Astrocyte (in vitro differentiated cells and primary cell): Measurements from ENCODE around the gene OLA1. TPM values are rescaled to one million over a fixed set of nuclear protein-coding genes. Genes with fewer than 3 reads are reported as not detected.

ENCODE experiments used
- DNase-seq: peaks from one replicate; pipeline ENCODE4 v3.0.0-alpha.2; 2010; ENCODE audit warnings: low read depth
- FAIRE-seq: peaks from 2 replicates; lab custom pipeline; 2011; peaks lifted over from hg19 to GRCh38; lab: Jason Lieb, UNC
- H2AFZ ChIP-seq: 2 replicates; pipeline ENCODE4 v1.6.0; 2012; ENCODE audit warnings: low read depth, low read length, inconsistent platforms
- H3K27ac ChIP-seq: 2 replicates; pipeline ENCODE4 v1.5.1; 2011; ENCODE audit warnings: low read depth, low read length, inconsistent platforms
- H3K27me3 ChIP-seq: 2 replicates; pipeline ENCODE4 v1.6.0; 2011; ENCODE audit warnings: low read length, inconsistent platforms; ENCODE audit not compliant: insufficient read depth
- H3K36me3 ChIP-seq: 2 replicates; pipeline ENCODE4 v1.5.1; 2011; ENCODE audit warnings: low read length, inconsistent platforms; ENCODE audit not compliant: insufficient read depth
- H3K4me1 ChIP-seq: 2 replicates; pipeline ENCODE4 v1.5.1; 2011; ENCODE audit warnings: low read length, inconsistent platforms; ENCODE audit not compliant: insufficient read depth
- H3K4me2 ChIP-seq: 2 replicates; pipeline ENCODE4 v1.6.0; 2012; ENCODE audit warnings: low read length, inconsistent platforms
- H3K4me3 ChIP-seq: 2 replicates; pipeline ENCODE4 v1.5.1; 2011; ENCODE audit warnings: low read depth, mild to moderate bottlenecking, low read length, inconsistent platforms; ENCODE audit not compliant: insufficient read depth
- H3K79me2 ChIP-seq: 2 replicates; pipeline ENCODE4 v1.6.0; 2012; ENCODE audit warnings: mild to moderate bottlenecking, low read length, inconsistent platforms; ENCODE audit not compliant: insufficient read depth
- H3K9ac ChIP-seq: 2 replicates; pipeline ENCODE4 v1.6.0; 2012; ENCODE audit warnings: mild to moderate bottlenecking, low read length, inconsistent platforms
- H3K9me3 ChIP-seq: 2 replicates; pipeline ENCODE4 v1.5.1; 2012; ENCODE audit warnings: low read depth, mild to moderate bottlenecking, low read length, inconsistent platforms; ENCODE audit not compliant: insufficient read depth
- H4K20me1 ChIP-seq: 2 replicates; pipeline ENCODE4 v1.6.0; 2012; ENCODE audit warnings: low read length, inconsistent platforms; ENCODE audit not compliant: insufficient read depth
- H3K27ac Mint-ChIP-seq: one replicate; pipeline ENCODE4 v1.8.0; 2021; ENCODE audit warnings: mild to moderate bottlenecking, mixed read lengths; ENCODE audit not compliant: unreplicated experiment
- H3K27me3 Mint-ChIP-seq: one replicate; pipeline ENCODE4 v1.8.0; 2021; ENCODE audit warnings: low read depth, mixed read lengths; ENCODE audit not compliant: unreplicated experiment
- H3K36me3 Mint-ChIP-seq: one replicate; pipeline ENCODE4 v1.8.0; 2021; ENCODE audit warnings: low read depth, mixed read lengths; ENCODE audit not compliant: unreplicated experiment
- H3K4me1 Mint-ChIP-seq: one replicate; pipeline ENCODE4 v1.8.0; 2021; ENCODE audit warnings: low read depth, mixed read lengths; ENCODE audit not compliant: unreplicated experiment
- H3K4me3 Mint-ChIP-seq: one replicate; pipeline ENCODE4 v1.8.0; 2021; ENCODE audit warnings: mild to moderate bottlenecking, moderate library complexity, mixed read lengths; ENCODE audit not compliant: unreplicated experiment
- H3K9me3 Mint-ChIP-seq: one replicate; pipeline ENCODE4 v1.8.0; 2021; ENCODE audit warnings: mild to moderate bottlenecking, mixed read lengths; ENCODE audit not compliant: unreplicated experiment
- EZH2 ChIP-seq: IDR thresholded peaks from 2 replicates; pipeline ENCODE4 v1.6.1; 2012; ENCODE audit warnings: mild to moderate bottlenecking, low read length, inconsistent platforms; ENCODE audit not compliant: insufficient read depth
- total RNA-seq: library from RNA; stranded (reverse); gene quantifications from 2 replicates; pipeline ENCODE4 v1.2.1, GENCODE V29; 2021
- TF ChIP-seq, protein P1 (sequence below): IDR thresholded peaks from 2 replicates; pipeline ENCODE4 v1.5.1; 2011; ENCODE audit warnings: low read depth, mild to moderate bottlenecking, inconsistent platforms, low read length, moderate library complexity; ENCODE audit not compliant: insufficient read depth

Gene OLA1
- total RNA-seq, 1 donor from 2014 or later, result 104 TPM

DNA sequence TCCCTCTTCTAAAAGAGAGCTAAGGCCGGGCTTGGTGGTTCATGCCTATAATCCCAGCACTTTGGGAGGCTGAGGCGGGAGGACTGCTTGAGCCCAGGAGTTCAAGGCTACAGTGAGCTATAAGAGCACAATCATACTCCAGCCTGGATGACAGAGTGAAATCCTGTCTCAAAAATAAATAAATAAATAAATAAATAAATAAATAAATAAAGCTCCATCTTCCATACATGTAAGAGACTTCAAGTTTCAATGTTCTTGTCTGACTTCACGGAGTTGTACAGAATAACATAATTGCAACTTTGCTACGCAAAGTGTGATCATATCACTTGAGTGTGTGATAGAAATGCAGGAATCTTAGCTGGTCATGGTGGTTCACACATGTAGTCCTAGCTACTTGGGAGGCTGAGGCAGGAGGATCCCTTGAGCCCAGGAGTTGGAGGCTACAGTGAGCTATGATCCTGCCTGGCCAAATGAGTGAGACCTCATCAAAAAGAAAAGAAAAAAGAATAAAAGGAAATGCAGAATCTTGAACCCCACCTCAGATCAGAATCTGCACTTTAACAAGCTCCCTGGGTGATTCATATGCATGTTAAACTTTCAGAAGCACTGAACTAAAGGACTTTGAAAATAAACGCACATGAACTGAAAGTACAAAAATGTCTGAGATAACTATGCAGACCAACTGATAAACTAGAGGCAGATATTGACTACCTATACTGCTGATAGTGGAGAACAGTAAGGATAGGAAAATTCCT lies 159.4 kb downstream of the OLA1 start:
- Mint-ChIP-seq H3K36me3 (peaks cover 3% of the 10 kb centered on the region), H3K4me3 (no peak overlapping the region), H3K4me1 (no peaks in the 10 kb centered on the region), H3K27me3 (no peaks in the 10 kb centered on the region), H3K27ac (no peak overlapping the region), H3K9me3 (no peaks in the 10 kb centered on the region)
- Histone ChIP-seq H4K20me1 (no peaks in the 10 kb centered on the region), H3K9ac (no peak overlapping the region), H3K9me3 (no peaks in the 10 kb centered on the region), H3K4me3 (no peak overlapping the region), H3K27ac (no peak overlapping the region), H3K4me2 (no peak overlapping the region), H2AFZ (no peak overlapping the region), H3K79me2 (no peaks in the 10 kb centered on the region), H3K27me3 (no peaks in the 10 kb centered on the region), H3K4me1 (no peaks in the 10 kb centered on the region), H3K36me3 (no peaks in the 10 kb centered on the region)
- DNase-seq (no peak), FAIRE-seq (no peak)
- TF ChIP-seq EZH2, result no peak
- TF ChIP-seq, protein P1, sequence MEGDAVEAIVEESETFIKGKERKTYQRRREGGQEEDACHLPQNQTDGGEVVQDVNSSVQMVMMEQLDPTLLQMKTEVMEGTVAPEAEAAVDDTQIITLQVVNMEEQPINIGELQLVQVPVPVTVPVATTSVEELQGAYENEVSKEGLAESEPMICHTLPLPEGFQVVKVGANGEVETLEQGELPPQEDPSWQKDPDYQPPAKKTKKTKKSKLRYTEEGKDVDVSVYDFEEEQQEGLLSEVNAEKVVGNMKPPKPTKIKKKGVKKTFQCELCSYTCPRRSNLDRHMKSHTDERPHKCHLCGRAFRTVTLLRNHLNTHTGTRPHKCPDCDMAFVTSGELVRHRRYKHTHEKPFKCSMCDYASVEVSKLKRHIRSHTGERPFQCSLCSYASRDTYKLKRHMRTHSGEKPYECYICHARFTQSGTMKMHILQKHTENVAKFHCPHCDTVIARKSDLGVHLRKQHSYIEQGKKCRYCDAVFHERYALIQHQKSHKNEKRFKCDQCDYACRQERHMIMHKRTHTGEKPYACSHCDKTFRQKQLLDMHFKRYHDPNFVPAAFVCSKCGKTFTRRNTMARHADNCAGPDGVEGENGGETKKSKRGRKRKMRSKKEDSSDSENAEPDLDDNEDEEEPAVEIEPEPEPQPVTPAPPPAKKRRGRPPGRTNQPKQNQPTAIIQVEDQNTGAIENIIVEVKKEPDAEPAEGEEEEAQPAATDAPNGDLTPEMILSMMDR, result no peak

- H3K9ac ChIP-seq, result no peak overlapping the region
- H3K27ac Mint-ChIP-seq, result no peak overlapping the region
- H3K27me3 Mint-ChIP-seq, result no peaks in the 10 kb centered on the region
- no peaks in the 10 kb centered on the region for H3K4me1 ChIP-seq
- DNase-seq, result no peak
- H3K36me3 Mint-ChIP-seq, result no peaks in the 10 kb centered on the region
- no peaks in the 10 kb centered on the region for H3K27me3 ChIP-seq
- H3K36me3 ChIP-seq, result peaks cover 2% of the 10 kb centered on the region
- H3K4me3 Mint-ChIP-seq, result no peak overlapping the region
- H3K4me3 ChIP-seq, result no peak overlapping the region
- H3K9me3 ChIP-seq, result no peaks in the 10 kb centered on the region
- H3K4me2 ChIP-seq, result no peak overlapping the region
- no peaks in the 10 kb centered on the region for H3K4me1 Mint-ChIP-seq
- TF ChIP-seq EZH2, result no peak
- H3K9me3 Mint-ChIP-seq, result no peaks in the 10 kb centered on the region
- no peaks in the 10 kb centered on the region for H4K20me1 ChIP-seq
- no peaks in the 10 kb centered on the region for H3K79me2 ChIP-seq
- H2AFZ ChIP-seq, result no peak overlapping the region
- FAIRE-seq, result no peak
- H3K27ac ChIP-seq, result no peak overlapping the region
Observed at GRCh38 chr2:174086708-174087107, 161.6 kb downstream of the OLA1 start.

GRCh38 chr2:174085781-174086180 lies 162.6 kb downstream of the OLA1 start:
- H3K9me3 Mint-ChIP-seq, result no peaks in the 10 kb centered on the region
- Histone ChIP-seq H3K4me1 (no peaks in the 10 kb centered on the region), H3K27ac (no peak overlapping the region), H4K20me1 (no peaks in the 10 kb centered on the region), H3K9ac (no peak overlapping the region), H3K9me3 (no peaks in the 10 kb centered on the region), H3K79me2 (no peaks in the 10 kb centered on the region), H3K4me3 (no peak overlapping the region), H3K4me2 (no peak overlapping the region), H2AFZ (no peak overlapping the region), H3K27me3 (no peaks in the 10 kb centered on the region), H3K36me3 (peaks cover 2% of the 10 kb centered on the region)
- no peaks in the 10 kb centered on the region for H3K36me3 Mint-ChIP-seq
- DNase-seq (no peak), FAIRE-seq (no peak)
- H3K4me1 Mint-ChIP-seq, result no peaks in the 10 kb centered on the region
- no peak overlapping the region for H3K4me3 Mint-ChIP-seq
- no peak overlapping the region for H3K27ac Mint-ChIP-seq
- TF ChIP-seq EZH2, result no peak
- TF ChIP-seq, protein P1, result no peak
- H3K27me3 Mint-ChIP-seq, result no peaks in the 10 kb centered on the region
